Measurements from ENCODE around the gene ITPRIP.

GRCh38 chr10:104351919-104352318 is 13.7 kb upstream of the ITPRIP start:
- TF ChIP-seq EZH2 (IDR thresholded peaks at IDR 0.05; ENCODE audit: borderline replicate concordance, low read length): no peak
- TF ChIP-seq CTCF (IDR thresholded peaks at IDR 0.05; ENCODE audit: low read length): no peak

Data from OCI-LY1 (cell line).